ENCODE results near the gene FOXA1. TPM values are rescaled to one million over a fixed set of nuclear protein-coding genes. Genes with fewer than 3 reads are reported as not detected.

Gene FOXA1
- polyA plus RNA-seq, 3 donors: 0.13 to 2.1 (median 0.22) TPM

GRCh38 chr14:37592482-37593408 lies 2.3 kb downstream of the FOXA1 start:
- no peak overlapping the region for H3K27ac ChIP-seq (ENCODE audit: low read depth, low read length)

GRCh38 chr14:37591941-37592481 lies 3.0 kb downstream of the FOXA1 start:
- WGBS, 3 donors: 5 to 7% (median 7%) methylated on average over 56 to 58 of the region's 58 CpGs
- no peak overlapping the region for H3K27ac ChIP-seq (ENCODE audit: low read depth, low read length)

More at GRCh38 chr14:37592482-37593408, 2.3 kb downstream of the FOXA1 start:
- WGBS, 3 donors: 8 to 18% (median 10%) methylated on average over 40 to 42 of the region's 42 CpGs

- H3K27ac ChIP-seq (ENCODE audit: low read depth, low read length): no peak overlapping the region
- WGBS, 3 donors: 4 to 17% (median 5%) methylated on average over 28 to 45 of the region's 45 CpGs
These were observed 3.6 kb downstream of the FOXA1 start for GRCh38 chr14:37591311-37591940.

GRCh38 chr14:37590428-37591139 lies 4.5 kb downstream of the FOXA1 start:
- 13 to 50% (median 16%) methylated on average over 4 of the region's 4 CpGs for WGBS, 3 donors
- no peak overlapping the region for H3K27ac ChIP-seq (ENCODE audit: low read depth, low read length)

GRCh38 chr14:37589715-37590427 lies 5.2 kb downstream of the FOXA1 start:
- no peak overlapping the region for H3K27ac ChIP-seq (ENCODE audit: low read depth, low read length)
- 17 to 51% (median 18%) methylated on average over 6 of the region's 6 CpGs for WGBS, 3 donors

- no peak overlapping the region for H3K27ac ChIP-seq (ENCODE audit: low read depth, low read length)
- WGBS, 3 donors: 11 to 35% (median 17%) methylated on average over 16 of the region's 16 CpGs
These were observed 5.9 kb downstream of the FOXA1 start for GRCh38 chr14:37588956-37589714.

- 19 to 30% (median 22%) methylated on average over 6 of the region's 6 CpGs for WGBS, 3 donors
- no peak overlapping the region for H3K27ac ChIP-seq (ENCODE audit: low read depth, low read length)
These were observed 6.4 kb downstream of the FOXA1 start for GRCh38 chr14:37588667-37588955.

- 4 to 6% (median 6%) methylated on average over 60 to 63 of the region's 63 CpGs for WGBS, 3 donors
- H3K27ac ChIP-seq (ENCODE audit: low read depth, low read length): no peak overlapping the region
These were observed 7.0 kb downstream of the FOXA1 start for GRCh38 chr14:37587881-37588666.

GRCh38 chr14:37587131-37587803 lies 7.8 kb downstream of the FOXA1 start:
- H3K27ac ChIP-seq (ENCODE audit: low read depth, low read length): no peak overlapping the region
- WGBS, 3 donors: 13 to 16% (median 15%) methylated on average over 4 of the region's 4 CpGs

GRCh38 chr14:37586797-37587130 lies 8.3 kb downstream of the FOXA1 start:
- WGBS, 3 donors: 3 to 8% (median 5%) methylated on average over 1 of the region's 1 CpG
- H3K27ac ChIP-seq (ENCODE audit: low read depth, low read length): no peak overlapping the region

- WGBS, 3 donors: 10 to 28% (median 10%) methylated on average over 10 of the region's 10 CpGs
These were observed 8.9 kb downstream of the FOXA1 start for GRCh38 chr14:37585971-37586796.

GRCh38 chr14:37585101-37585511 lies 9.9 kb downstream of the FOXA1 start:
- 10 to 14% (median 11%) methylated on average over 23 of the region's 23 CpGs for WGBS, 3 donors
- no peak overlapping the region for H3K27ac ChIP-seq (ENCODE audit: low read depth, low read length)

More at GRCh38 chr14:37585971-37586796, 8.9 kb downstream of the FOXA1 start:
- H3K27ac ChIP-seq (ENCODE audit: low read depth, low read length): no peak overlapping the region

GRCh38 chr14:37584211-37585100 lies 10.6 kb downstream of the FOXA1 start:
- 6 to 7% (median 6%) methylated on average over 57 to 62 of the region's 62 CpGs for whole genome bisulfite sequencing, 3 donors
- no peak overlapping the region for H3K27ac ChIP-seq (ENCODE audit: low read depth, low read length)

- H3K27ac ChIP-seq (ENCODE audit: low read depth, low read length): no peak overlapping the region
- 5 to 6% (median 6%) methylated on average over 53 to 67 of the region's 67 CpGs for WGBS, 3 donors
These were observed 11.5 kb downstream of the FOXA1 start for GRCh38 chr14:37583358-37584210.

All from adipose tissue (tissue), 3 donors.